HCT116 (cell line): Measurements from ENCODE around the gene TTYH3. TPM values are rescaled to one million over a fixed set of nuclear protein-coding genes. Genes with fewer than 3 reads are reported as not detected.
A peak's percentile ranks its signal among the peaks of the same experiment; 100 is the strongest.

Source experiments
- ATAC-seq: fragments of 200-7000 bp; cut with Tn5 transposase; 2 replicates; pipeline ENCODE4 v1.9.1; 2020; ENCODE audit warnings: mild to moderate bottlenecking, moderate library complexity
- BruUV-seq: library from RNA; stranded (reverse); fragments of 400-500 nt; replicated peaks from 2 replicates; lab custom pipeline; 2021; lab: Mats Ljungman, UMichigan
- CTCF ChIA-PET: fragments of 300-600 bp; sonication (Branson Sonifier 250); formaldehyde crosslinking; loops from one replicate; lab custom pipeline; 2021; ENCODE audit warnings: antibody characterized with exemption; lab: Charles Lee
- POLR2A ChIA-PET: fragments of 300-600, 350-600 bp; sonication (Branson Sonifier 250); formaldehyde crosslinking; loops from one replicate; lab custom pipeline; 2021; ENCODE audit warnings: antibody characterized with exemption; lab: Charles Lee
- RAD21 ChIA-PET, 2 experiments: fragments of 300-600 bp; sonication (Branson Sonifier 250); formaldehyde crosslinking; loops; one replicate each; lab custom pipeline; 2023; ENCODE audit warnings: low total read pairs in 2 of 2; ENCODE audit not compliant: uncharacterized antibody in 2 of 2, unreplicated experiment in 2 of 2, low non-redundant PET in 1 of 2; lab: Charles Lee
- DNase-seq: peaks from one replicate; pipeline ENCODE4 v3.0.0-alpha.2; 2010; ENCODE audit warnings: low read depth, low spot score
- H2AFZ ChIP-seq: fragments of 200-600 bp; shearing (Covaris generic), sonication (generic); 2 replicates; pipeline ENCODE4 v1.6.1; 2017; ENCODE audit warnings: low read depth, mixed run types, mixed read lengths, antibody characterized with exemption, low read length; ENCODE audit not compliant: poor library complexity, severe bottlenecking
- H3K27ac ChIP-seq: 2 replicates; pipeline ENCODE4 v1.5.1; 2012; ENCODE audit warnings: low read depth, low read length
- H3K27me3 ChIP-seq: fragments of 200-600 bp; sonication (generic); 2 replicates; pipeline ENCODE4 v1.6.1; 2016; ENCODE audit warnings: mixed run types, low read length, mixed read lengths; ENCODE audit not compliant: insufficient read depth
- H3K36me3 ChIP-seq, 2 experiments: fragments of 200-500 bp in 1 of 2; fragments of 200-600 bp in 1 of 2; sonication (Bioruptor generic) in 1 of 2; sonication (generic) in 1 of 2; 2 replicates each; pipeline versions ENCODE4 v1.5.1 to v1.6.1; 2014 to 2016; ENCODE audit warnings: low read length in 2 of 2, inconsistent platforms in 1 of 2, mixed read lengths in 1 of 2, mixed run types in 1 of 2; ENCODE audit not compliant: insufficient read depth in 2 of 2, control insufficient read depth in 1 of 2
- H3K4me1 ChIP-seq, 2 experiments: fragments of 200-600 bp in 1 of 2; sonication (generic) in 1 of 2; 2 replicates each; pipeline versions ENCODE4 v1.5.1 to v1.6.1; 2012 to 2017; ENCODE audit warnings: low read length in 2 of 2, inconsistent platforms in 1 of 2, mild to moderate bottlenecking in 1 of 2, mixed read lengths in 1 of 2, mixed run types in 1 of 2, moderate library complexity in 1 of 2; ENCODE audit not compliant: insufficient read depth in 2 of 2, control insufficient read depth in 1 of 2
- H3K4me2 ChIP-seq: fragments of 200-600 bp; sonication (generic); 2 replicates; pipeline ENCODE4 v1.6.1; 2017; ENCODE audit warnings: mixed run types, low read length, mixed read lengths
- H3K4me3 ChIP-seq, 2 experiments: fragments of 200-600 bp in 1 of 2; sonication (generic) in 1 of 2; replicated peaks in 1 of 2; 2 replicates each; pipeline ENCODE4 v1.5.1; 2011 to 2016; ENCODE audit warnings: low read length in 2 of 2, control low read depth in 1 of 2, low read depth in 1 of 2, mild to moderate bottlenecking in 1 of 2, mixed read lengths in 1 of 2, mixed run types in 1 of 2
- H3K79me2 ChIP-seq: fragments of 200-600 bp; sonication (generic); 2 replicates; pipeline ENCODE4 v1.6.1; 2017; ENCODE audit warnings: mild to moderate bottlenecking, mixed run types, low read length, moderate library complexity, mixed read lengths; ENCODE audit not compliant: insufficient read depth
- H3K9ac ChIP-seq: fragments of 200-600 bp; sonication (generic); 2 replicates; pipeline ENCODE4 v1.6.1; 2016; ENCODE audit warnings: low read length, mixed read lengths
- H3K9me2 ChIP-seq: fragments of 200-600 bp; sonication (generic), shearing (Covaris generic); 2 replicates; pipeline ENCODE4 v1.6.1; 2017; ENCODE audit warnings: mixed run types, mild to moderate bottlenecking, moderate library complexity; ENCODE audit not compliant: insufficient read depth
- H3K9me3 ChIP-seq, 2 experiments: fragments of 200-500 bp in 1 of 2; fragments of 200-600 bp in 1 of 2; sonication (Bioruptor generic) in 1 of 2; sonication (generic) in 1 of 2; 2 replicates each; pipeline ENCODE4 v1.6.1; 2014 to 2017; ENCODE audit warnings: low read length in 2 of 2, mixed read lengths in 2 of 2, inconsistent platforms in 1 of 2, low read depth in 1 of 2, mild to moderate bottlenecking in 1 of 2, mixed run types in 1 of 2, moderate library complexity in 1 of 2; ENCODE audit not compliant: control insufficient read depth in 1 of 2, insufficient read depth in 1 of 2
- H4K20me1 ChIP-seq: fragments of 200-600 bp; sonication (generic), shearing (Covaris generic); 2 replicates; pipeline ENCODE4 v1.6.1; 2017; ENCODE audit warnings: mixed run types, mild to moderate bottlenecking, moderate library complexity; ENCODE audit not compliant: insufficient read depth
- ATF3 ChIP-seq: IDR thresholded peaks from 2 replicates; pipeline ENCODE4 v1.6.1; 2012
- CEBPB ChIP-seq: IDR thresholded peaks from 2 replicates; pipeline ENCODE4 v1.6.1; 2012; ENCODE audit warnings: low read depth
- EZH2 ChIP-seq: fragments of 200-600 bp; sonication (generic); IDR thresholded peaks from 2 replicates; pipeline ENCODE4 v1.6.1; 2017; ENCODE audit warnings: antibody characterized with exemption, mixed run types
- EZH2phosphoT487 ChIP-seq: fragments of 200-600 bp; IDR thresholded peaks from 2 replicates; pipeline ENCODE4 v1.6.1; 2018; ENCODE audit warnings: antibody characterized with exemption, borderline replicate concordance
- POLR2AphosphoS5 ChIP-seq: IDR thresholded peaks from 2 replicates; pipeline ENCODE4 v1.6.1; 2011; ENCODE audit warnings: mild to moderate bottlenecking, low read depth, low read length, moderate library complexity
- RAD21 ChIP-seq: IDR thresholded peaks from 2 replicates; pipeline ENCODE4 v1.6.1; 2012; ENCODE audit warnings: low read depth, mild to moderate bottlenecking
- SRF ChIP-seq: IDR thresholded peaks from 2 replicates; pipeline ENCODE4 v1.6.1; 2012; ENCODE audit warnings: low read depth
- TCF7L2 ChIP-seq: IDR thresholded peaks from 2 replicates; pipeline ENCODE4 v1.7.0; 2011; ENCODE audit warnings: borderline replicate concordance, inconsistent platforms; ENCODE audit not compliant: insufficient read depth, insufficient read length; ENCODE audit errors: extremely low read depth
- YY1 ChIP-seq: IDR thresholded peaks from 2 replicates; pipeline ENCODE4 v1.6.1; 2011; ENCODE audit warnings: low read length, low read depth, moderate library complexity, mild to moderate bottlenecking; ENCODE audit not compliant: insufficient replicate concordance; ENCODE audit errors: extremely low read depth
- ZBTB33 ChIP-seq: IDR thresholded peaks from 2 replicates; pipeline ENCODE4 v1.6.1; 2011; ENCODE audit warnings: mild to moderate bottlenecking, low read length, moderate library complexity; ENCODE audit not compliant: insufficient replicate concordance; ENCODE audit errors: extremely low read depth
- ZNF274 ChIP-seq: fragments of 200-500 bp; sonication (Bioruptor generic); IDR thresholded peaks from 2 replicates; pipeline ENCODE4 v1.6.1; 2014; ENCODE audit warnings: mild to moderate bottlenecking, low read depth, low read length, inconsistent platforms
- intact Hi-C: fragments of 100-400 bp; cut with micrococcal nuclease; formaldehyde crosslinking; loops from 2 replicates; pipeline ENCODE4 v1.10.0; 2022
- total RNA-seq: library from RNA; stranded (reverse); gene quantifications from one replicate; pipeline ENCODE4 v1.2.1, GENCODE V29; 2021; ENCODE audit not compliant: unreplicated experiment

TTYH3 gene
- total RNA-seq, 1 experiment from 2014 or later = 40.3 TPM

- TF ChIP-seq RAD21 (no peak), SRF (no peak), EZH2 (no peak), CEBPB (no peak), TCF7L2 (no peak), ZBTB33 (no peak)
- H3K9me2 ChIP-seq = no peaks in the 10 kb centered on the region
- no TSS peak for BruUV-seq
- ChIA-PET RAD21 (no interaction called here), POLR2A (no interaction called here), CTCF (no interaction called here)
- no peak overlapping the region for H3K9ac ChIP-seq
- no peak overlapping the region for H2AFZ ChIP-seq
- H3K4me3 ChIP-seq = no peak overlapping the region
- ATAC-seq (0 out of 2 replicates have a peak, but pooled peaks have one; percentile 3), DNase-seq (no peak)
- no peaks in the 10 kb centered on the region for H4K20me1 ChIP-seq
- H3K4me1 ChIP-seq = peaks cover 0 to 3% of the 10 kb centered on the region in 2 experiments; a peak in 1 of 4 replicates
- no peaks in the 10 kb centered on the region for H3K9me3 ChIP-seq
- H3K79me2 ChIP-seq = no peaks in the 10 kb centered on the region
- no peak overlapping the region for H3K27ac ChIP-seq
- H3K27me3 ChIP-seq = no peaks in the 10 kb centered on the region
- H3K36me3 ChIP-seq = no peaks in the 10 kb centered on the region
- no peak overlapping the region for H3K4me2 ChIP-seq
- intact Hi-C loops = no loop called here
Observed at GRCh38 chr7:2623698-2624014, 8.1 kb upstream of the TTYH3 start.

GRCh38 chr7:2624293-2624886 lies 7.4 kb upstream of the TTYH3 start:
- DNase-seq = no peak
- Histone ChIP-seq H3K79me2 (no peaks in the 10 kb centered on the region), H3K9ac (no peak overlapping the region), H3K4me1 (peaks cover 0 to 3% of the 10 kb centered on the region in 2 experiments; a peak in 1 of 4 replicates), H3K4me2 (no peak overlapping the region), H2AFZ (no peak overlapping the region)
- CTCF ChIA-PET = no interaction called here
- RAD21 ChIA-PET = no interaction called here
- intact Hi-C loops = no loop called here
- BruUV-seq = no TSS peak
- TF ChIP-seq YY1 (no peak), ATF3 (no peak), POLR2AphosphoS5 (no peak), EZH2 (no peak), EZH2phosphoT487 (no peak), RAD21 (no peak), ZNF274 (no peak)
- TF ChIP-seq, all 23 proteins: peak for 0
- H3K9me2 ChIP-seq = no peaks in the 10 kb centered on the region
- H3K27me3 ChIP-seq = no peaks in the 10 kb centered on the region
- H3K27ac ChIP-seq = no peak overlapping the region
- no peaks in the 10 kb centered on the region for H3K9me3 ChIP-seq
- H3K4me3 ChIP-seq = no peak overlapping the region
- no peaks in the 10 kb centered on the region for H4K20me1 ChIP-seq
- no peaks in the 10 kb centered on the region for H3K36me3 ChIP-seq
- no peak for ATAC-seq
- POLR2A ChIA-PET = no interaction called here
